GM18520 (cell line): ENCODE data around the gene FASN.
"Not testable (repeated sequence)": the region's sequence is repeated elsewhere in the genome, so short reads cannot be mapped to it uniquely, and the experiment has no call there.

Experiments
- ATAC-seq: cut with Tn5 transposase; IDR thresholded peaks from one replicate; pipeline ENCODE4 v1.9.1; 2021; ENCODE audit not compliant: unreplicated experiment

FASN gene

GRCh38 chr17:82098169-82098938, at the start of gene FASN:
Gene FASN (minus strand): TSS chr17:82098236. CDS start chr17:82096445, 1,791 bp downstream.
- ATAC-seq: peak; percentile 62

DNA sequence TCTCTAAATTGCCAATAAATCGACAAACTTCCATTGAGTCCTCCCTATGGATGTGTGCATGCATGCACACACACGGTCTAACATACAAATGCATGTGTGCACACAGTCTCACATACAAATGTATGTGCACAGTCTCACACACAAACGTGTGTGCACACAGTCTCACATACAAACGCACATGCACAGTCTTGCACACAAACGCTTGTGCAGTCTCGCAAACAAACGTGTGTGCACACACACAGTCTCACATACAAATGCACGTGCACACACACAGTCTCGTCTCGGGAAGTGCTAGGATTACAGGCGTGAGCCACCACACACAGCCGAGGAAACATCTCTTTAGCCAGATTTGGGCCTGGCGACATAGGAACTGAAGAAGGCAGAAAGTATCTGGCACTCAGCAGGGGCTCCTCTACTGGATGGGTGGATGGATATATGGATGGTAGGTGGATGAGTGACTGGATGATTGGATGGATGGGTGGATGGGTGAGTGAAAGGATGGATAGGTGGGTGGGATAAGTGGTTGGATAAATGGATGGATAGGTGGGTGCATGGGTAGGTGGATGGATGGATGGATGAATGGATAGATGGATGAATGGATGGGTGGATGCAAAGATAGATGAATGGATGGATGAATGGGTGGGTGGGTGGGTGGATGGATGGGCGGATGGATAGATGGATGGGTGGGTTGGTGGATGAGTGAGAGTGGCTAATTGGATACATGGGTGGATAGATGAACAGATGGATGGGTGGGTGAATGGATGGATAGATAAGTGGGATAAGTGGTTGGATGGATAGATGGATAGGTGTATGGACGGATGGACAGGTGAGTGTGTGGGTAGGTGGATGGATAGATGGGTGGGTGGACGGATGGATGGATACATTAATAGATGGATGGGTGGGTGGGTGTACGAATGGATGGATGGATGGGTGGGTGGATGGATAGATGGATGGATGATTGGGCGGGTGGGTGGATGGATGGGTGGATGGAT, 48.9 kb upstream of the FASN start:
- no peak for ATAC-seq

DNA sequence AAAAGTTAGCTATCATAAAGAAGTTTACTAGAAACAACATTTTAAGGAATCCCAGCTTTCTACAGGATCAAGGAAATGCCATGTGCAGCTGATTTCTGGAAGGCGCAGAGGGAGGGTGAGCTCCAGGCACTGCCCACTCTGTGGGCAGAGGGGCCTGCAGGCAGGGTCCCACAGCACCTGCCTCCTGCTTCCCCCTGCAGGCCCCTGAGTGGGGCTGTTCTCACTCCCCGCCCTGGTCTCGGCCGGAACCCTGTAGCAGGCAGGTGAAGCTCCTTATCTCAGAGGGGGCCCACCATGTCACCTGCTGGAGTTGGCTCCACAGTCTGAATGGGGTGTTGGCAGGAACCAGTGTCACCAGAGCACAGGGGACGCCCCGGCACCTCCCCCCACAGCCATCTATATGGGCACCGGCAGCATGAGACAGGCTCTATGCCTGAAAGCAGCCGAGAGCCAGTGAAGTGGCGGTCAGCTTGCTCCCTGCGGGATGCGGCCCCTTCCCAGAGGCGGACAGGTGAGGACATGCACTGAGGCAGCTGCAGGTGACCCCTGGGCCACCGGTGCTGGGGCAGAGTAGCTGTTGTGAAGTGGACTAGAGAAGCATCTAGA, 47.6 kb upstream of the FASN start:
- no peak for ATAC-seq

DNA sequence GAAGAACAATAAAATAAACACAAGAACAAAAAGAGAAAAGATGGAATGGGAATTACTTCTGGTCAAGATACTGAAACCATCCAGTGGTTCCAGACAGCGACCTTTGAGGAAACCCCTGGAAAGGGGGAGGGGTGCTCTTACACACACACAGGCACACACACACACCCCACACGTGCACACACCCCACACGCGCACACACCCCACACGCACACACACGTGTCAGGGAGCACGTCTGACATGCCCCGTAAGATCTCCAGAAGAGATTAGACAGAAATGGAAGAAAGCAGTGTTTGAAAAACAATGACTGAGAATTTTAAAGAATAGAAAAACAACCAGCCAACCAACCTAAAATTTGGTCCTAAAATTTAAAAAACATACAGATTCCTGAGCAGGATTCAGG, 45.3 kb upstream of the FASN start:
- no peak for ATAC-seq

DNA sequence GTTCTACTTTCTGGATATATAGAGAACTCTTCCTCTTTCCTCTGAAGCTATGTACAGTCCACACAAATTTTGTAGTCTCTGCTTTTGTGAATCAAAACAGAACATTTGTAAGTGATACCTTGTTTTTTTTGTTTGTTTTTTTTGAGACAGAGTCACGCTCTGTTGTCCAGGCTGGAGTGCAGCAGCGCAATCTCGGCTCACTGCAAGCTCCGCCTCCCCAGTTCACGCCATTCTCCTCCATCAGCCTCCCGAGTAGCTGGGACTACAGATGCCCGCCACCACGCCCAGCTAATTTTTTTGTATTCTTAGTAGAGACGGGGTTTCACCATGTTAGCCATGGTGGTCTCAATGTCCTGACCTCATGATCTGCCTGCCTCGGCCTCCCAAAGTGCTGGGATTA, 41.9 kb upstream of the FASN start:
- ATAC-seq: not testable (repeated sequence)

DNA sequence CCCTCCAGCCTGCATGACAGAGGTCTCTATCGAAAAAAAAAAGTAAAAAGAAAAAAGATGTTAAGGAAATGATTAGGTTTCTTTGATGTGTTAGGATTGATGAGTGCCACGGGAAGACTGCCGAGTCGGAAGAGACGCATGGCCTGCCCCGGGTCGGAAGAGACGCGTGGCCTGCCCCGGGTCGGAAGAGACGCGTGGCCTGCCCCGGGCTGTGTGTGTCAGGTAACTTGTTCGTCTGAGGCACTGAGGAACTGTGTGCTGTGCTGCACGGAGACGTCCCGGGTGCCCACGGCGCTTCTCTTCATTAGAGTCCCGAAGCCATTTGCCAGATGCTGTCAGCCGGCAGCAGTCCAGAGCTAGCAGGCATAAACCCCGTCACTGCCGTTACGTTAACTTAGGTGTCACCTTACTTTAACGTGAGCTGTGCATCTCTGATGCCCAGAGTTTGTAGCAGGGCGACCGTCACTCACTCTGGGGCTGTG, 40.5 kb upstream of the FASN start:
- no peak for ATAC-seq

DNA sequence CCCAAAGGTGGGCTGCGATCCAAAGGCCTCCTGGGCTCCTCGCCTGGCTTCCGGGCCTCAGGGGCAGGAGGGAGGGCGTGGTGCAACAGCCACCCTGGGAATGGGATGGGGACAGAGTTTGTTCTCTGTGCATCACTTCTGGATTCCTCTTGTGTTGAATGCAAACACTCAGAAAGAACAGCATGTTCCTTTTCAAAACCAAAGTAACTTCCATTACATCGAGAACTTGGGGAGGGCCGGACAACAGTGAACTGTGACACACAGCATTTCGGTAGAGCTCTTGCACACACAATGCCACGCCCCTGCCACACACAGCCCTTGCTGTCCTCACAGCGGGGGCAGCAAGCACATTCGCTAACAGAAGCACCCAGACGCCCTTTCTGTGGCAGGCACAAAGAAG, 36.1 kb upstream of the FASN start:
- no peak for ATAC-seq

DNA sequence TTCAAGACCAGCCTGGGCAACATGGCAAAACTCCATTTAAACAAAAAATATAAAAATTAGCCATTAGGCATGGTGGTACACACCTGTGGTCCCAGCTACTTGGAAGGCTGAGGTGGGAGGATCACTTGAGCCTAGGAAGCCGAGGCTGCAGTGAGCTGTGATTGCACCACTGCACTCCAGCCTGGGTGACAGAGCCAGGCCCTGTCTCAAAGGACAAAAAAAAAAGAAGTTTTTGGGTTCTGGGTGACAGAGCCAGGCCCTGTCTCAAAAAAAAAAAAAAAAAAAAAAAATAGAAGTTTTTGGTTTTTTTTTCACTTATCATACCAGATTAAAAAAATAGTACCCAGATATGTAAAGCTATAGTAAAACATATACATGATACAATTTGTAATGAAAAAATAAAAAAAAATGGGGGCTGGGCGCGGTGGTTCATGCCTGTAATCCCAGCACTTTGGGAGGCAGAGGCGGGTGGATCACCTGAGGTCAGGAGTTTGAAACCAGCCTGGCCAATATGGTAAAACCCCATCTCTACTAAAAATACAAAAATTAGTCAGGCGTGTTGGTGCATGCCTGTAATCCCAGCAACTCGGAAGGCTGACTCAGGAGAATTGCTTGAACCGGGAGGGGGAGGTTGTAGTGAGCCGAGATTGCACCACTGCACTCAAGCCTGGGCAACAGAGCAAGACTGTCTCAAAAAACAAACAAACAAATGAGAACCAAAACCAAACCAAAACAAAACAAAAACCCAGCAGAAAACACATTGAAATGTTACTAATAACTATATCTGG, 35.3 kb upstream of the FASN start:
- ATAC-seq: not testable (repeated sequence)

DNA sequence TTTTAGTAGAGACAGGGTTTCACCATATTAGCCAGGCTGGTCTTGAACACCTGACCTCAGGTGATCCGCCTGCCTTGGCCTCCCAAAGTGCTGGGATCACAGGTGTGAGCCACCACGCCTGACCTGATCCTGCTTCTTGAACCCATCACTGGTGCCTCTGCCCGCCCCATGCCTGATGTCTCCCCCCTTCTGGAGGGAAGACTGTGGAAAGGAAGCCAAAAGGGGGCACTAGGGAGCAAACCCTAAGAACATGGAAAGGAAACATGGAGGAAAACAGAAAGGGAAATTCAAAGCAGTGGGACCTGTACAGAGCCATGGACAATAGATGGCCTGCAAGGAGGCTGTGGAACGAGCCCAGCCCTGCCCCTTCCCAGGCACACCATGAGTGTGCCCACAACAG, 31.1 kb upstream of the FASN start:
- ATAC-seq: no peak

DNA sequence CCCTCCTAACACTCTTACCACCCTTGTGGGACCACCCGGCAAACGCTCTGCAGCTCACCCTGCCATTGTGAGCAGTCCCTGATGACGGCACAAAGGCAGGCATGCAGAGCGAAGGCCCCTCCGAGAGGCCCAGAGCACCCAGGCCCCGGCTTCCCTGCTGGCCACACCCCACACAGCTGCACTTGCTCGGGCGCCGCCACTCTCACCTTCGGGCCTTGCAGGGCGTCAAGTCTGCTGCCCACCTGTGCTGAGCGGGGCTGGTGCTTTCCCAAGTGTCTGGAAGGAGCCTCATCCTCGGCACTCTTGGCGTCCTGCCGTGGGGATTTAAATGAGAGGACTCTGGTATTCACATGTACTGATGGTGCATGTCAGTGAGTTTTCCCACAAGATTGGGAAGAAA, 30.3 kb upstream of the FASN start:
- no peak for ATAC-seq

DNA sequence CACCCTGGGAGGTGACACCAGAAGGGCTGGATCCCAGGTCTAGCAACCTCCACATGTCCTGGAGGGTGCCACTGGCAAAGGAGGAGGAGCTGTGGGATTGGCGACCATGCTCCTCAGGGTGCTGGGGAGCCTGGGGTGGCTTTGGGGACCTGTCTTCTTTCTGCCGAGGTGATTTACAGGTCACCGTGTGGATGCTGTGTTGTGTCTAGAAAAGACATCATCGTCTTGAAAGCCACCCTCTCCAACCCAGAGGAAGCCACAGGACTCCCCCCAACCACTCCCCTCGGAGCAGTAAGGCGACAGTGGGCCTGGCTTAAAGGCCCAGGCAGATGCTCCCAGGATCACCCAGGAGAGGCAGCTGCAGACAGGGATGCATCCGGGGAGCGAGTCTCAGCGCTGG, 29.7 kb upstream of the FASN start:
- no peak for ATAC-seq

- ATAC-seq: no peak
These were observed 29.2 kb upstream of the FASN start for GRCh38 chr17:82127315-82127595.

DNA sequence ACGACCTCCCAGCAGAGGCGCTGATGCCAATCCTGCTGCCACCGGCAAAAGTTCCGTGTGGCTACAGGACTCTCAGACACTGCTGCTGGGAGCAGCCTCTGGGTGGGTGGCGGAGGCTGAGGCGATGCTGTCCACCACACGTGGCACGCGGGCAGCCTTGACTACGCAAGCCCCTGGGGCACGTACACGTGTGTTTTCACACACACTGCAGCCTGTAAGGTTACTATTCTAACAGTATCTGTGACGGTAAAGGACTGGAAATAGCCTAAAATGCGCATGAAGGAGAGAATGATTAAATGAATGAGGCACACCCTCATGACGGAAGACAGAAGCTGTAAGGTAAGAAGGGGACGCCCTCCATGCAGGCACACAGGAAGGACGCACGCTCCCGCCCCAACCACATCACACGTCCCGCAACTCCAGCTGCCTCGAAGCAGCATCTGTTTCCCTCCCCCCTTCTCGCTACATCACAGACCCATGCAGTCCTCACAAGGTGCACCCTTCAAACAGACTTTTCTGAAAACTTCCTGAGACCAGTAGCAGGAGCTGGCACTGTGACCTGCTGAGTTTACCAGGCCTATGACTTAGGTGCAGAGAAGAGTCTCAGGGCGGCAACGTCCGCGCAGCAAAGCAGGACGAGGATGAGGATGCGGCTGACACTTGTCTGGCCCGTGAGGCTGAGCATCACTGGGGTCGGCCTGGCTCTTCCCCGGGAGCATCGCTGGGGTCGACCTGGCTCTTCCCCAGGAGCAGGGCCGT, 28.7 kb upstream of the FASN start:
- ATAC-seq: no peak

GRCh38 chr17:82124101-82124500, 26.1 kb upstream of the FASN start:
- no peak for ATAC-seq

GRCh38 chr17:82121660-82122629, 23.9 kb upstream of the FASN start:
- ATAC-seq: no peak

GRCh38 chr17:82121246-82121645, 23.2 kb upstream of the FASN start:
- no peak for ATAC-seq

GRCh38 chr17:82120148-82120547, 22.1 kb upstream of the FASN start:
- no peak for ATAC-seq

DNA sequence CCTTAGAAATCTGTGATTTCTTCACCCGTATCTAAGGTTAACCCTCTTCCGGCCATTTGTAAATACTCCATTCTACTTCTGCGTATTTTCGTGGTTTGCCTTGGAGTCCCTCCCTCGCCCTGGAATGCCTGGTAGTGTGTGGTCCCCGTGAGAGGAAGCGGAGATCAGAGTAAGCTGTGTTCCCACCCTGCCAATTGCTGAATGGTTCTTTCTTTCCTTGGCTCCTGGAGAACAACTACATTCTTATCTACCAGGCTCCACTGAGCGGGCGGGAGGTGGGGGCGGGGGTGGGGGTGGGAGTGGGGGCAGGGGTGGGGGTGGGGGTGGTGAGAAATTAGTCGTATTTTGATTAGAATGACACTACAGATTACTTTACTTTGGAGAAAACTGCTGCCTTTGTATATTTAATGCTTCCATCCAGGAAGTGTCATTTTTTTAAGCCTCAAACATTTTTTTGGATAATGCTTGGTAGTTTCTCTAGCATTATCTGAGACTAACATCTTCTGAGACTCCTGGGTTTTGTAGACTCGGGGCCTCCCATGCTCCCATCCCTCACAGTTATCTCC, 20.9 kb upstream of the FASN start:
- ATAC-seq: no peak
